H54 (cell line): ENCODE measurements around the gene EXOC4.

ENCODE experiments used
- DNase-seq: peaks from one replicate; pipeline ENCODE4 v3.0.0; 2011; ENCODE audit warnings: low spot score, mixed read lengths; ENCODE audit not compliant: insufficient read length
- FAIRE-seq: peaks from 3 replicates; lab custom pipeline; 2011; peaks lifted over from hg19 to GRCh38; lab: Jason Lieb, UNC
- POLR2A ChIP-seq: IDR thresholded peaks from 2 replicates; pipeline ENCODE4 v1.6.1; 2011; ENCODE audit warnings: low read depth, mild to moderate bottlenecking, low read length

The EXOC4 gene

GRCh38 chr7:133576612-133577168 is 323.8 kb downstream of the EXOC4 start:
- TF ChIP-seq POLR2A = no peak
- no peak for DNase-seq
- FAIRE-seq = no peak

- no peak for TF ChIP-seq POLR2A
- no peak for DNase-seq
- no peak for FAIRE-seq
These were observed 330.1 kb downstream of the EXOC4 start for GRCh38 chr7:133582766-133583523.

- TF ChIP-seq POLR2A = no peak
- FAIRE-seq (no peak), DNase-seq (no peak)
These were observed 330.8 kb downstream of the EXOC4 start for GRCh38 chr7:133583545-133584171.

DNA sequence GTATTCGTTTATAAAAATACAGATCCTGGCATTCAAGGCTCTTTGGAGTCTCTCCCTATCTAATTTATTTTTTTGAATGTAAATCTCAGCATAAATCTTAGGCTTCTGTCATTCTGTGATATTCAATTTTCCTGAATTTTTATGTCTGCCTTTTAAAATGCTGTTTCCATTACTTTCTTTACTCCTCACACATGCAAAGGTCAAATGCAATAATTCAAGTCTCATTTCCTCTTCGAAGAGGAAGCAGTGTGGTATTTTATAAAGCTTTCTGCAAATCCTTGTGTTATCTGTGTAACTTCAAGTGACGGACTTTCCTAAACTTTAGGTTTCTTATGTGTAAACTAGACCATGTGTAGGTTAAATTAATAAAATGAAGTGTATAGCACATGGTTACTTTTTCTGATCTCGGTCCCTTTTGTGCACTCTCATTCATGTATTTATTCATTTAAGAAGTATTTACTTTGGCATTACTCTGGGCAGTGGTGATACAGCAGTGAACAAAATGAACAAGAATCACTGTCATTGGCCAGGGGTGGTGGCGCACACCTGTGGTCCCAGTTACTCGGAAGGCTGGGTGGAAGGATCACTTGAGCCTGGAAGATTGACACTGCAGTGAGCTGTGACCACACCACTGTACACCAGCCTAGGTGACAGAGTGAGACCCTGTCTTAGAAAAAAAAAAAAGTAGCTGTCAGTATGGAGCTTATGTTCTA is 332.2 kb downstream of the EXOC4 start:
- no peak for TF ChIP-seq POLR2A
- no peak for DNase-seq
- no peak for FAIRE-seq

GRCh38 chr7:133586253-133586652 is 333.4 kb downstream of the EXOC4 start:
- no peak for TF ChIP-seq POLR2A
- DNase-seq (no peak), FAIRE-seq (no peak)

DNA sequence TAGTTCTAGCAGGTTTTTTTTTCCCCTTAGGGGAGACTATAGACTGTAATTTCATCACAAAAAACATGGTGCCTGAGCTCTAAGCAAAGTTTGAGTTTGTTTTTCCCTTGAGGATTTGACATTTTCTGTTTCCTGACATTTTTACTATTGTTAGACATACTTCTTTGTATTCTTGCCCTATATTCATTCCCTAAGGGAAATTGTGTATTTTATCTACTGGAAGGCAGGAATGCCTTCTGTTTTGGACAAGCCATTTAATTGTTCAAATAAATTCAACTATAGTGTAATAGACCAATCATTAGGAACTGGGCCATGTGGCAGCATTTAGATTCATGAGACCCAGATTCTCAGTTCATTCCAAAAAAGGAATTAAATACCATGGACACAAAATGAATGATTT is 335.0 kb downstream of the EXOC4 start:
- DNase-seq (no peak), FAIRE-seq (no peak)
- no peak for TF ChIP-seq POLR2A

GRCh38 chr7:133590795-133591194 is 337.9 kb downstream of the EXOC4 start:
- no peak for TF ChIP-seq POLR2A
- FAIRE-seq = no peak
- DNase-seq = no peak

GRCh38 chr7:133591704-133592340 is 338.9 kb downstream of the EXOC4 start:
- DNase-seq (no peak), FAIRE-seq (no peak)
- no peak for TF ChIP-seq POLR2A

DNA sequence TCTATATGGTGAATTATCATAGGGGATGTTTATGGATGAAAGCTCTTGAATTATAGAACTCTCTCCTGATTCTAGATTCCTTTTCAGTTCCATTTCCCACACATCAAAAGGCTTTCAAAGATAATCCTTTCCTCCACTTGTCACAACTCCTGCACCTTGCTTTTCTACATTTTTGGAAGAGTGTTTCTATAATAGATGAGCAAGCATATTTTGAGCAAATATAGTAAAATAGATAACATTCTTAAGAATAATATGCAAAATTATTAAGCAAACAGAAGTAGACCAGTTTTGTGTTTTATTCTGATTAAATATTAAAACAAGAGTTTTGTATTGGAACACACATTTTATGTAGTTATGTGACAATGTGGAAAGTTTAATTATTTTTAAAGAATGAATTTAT is 340.7 kb downstream of the EXOC4 start:
- TF ChIP-seq POLR2A = no peak
- no peak for DNase-seq
- no peak for FAIRE-seq

- TF ChIP-seq POLR2A = no peak
- no peak for FAIRE-seq
- DNase-seq = no peak
These were observed 348.7 kb downstream of the EXOC4 start for GRCh38 chr7:133601617-133602016.

DNA sequence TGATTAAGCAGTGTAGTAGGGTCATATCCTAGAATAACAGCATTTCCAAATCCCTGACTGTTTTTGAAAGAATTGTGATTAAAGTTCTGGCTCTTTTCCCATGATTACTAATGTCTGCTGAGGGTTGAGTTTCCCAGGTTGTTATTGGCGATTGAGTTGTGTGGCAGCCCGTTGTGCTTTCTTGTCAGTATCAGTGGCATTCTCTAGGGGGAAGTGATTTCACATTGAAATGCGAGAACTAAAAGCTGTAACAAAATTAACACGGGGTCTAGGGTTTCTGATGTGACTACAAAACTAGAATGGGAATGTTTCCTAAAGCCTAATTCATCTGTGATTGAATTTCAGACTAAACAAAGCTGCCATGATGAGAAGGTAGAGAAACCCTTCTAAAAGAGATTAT is 349.4 kb downstream of the EXOC4 start:
- FAIRE-seq (no peak), DNase-seq (no peak)
- TF ChIP-seq POLR2A = no peak

- no peak for FAIRE-seq
- DNase-seq = no peak
- no peak for TF ChIP-seq POLR2A
These were observed 354.1 kb downstream of the EXOC4 start for GRCh38 chr7:133606991-133607390.

DNA sequence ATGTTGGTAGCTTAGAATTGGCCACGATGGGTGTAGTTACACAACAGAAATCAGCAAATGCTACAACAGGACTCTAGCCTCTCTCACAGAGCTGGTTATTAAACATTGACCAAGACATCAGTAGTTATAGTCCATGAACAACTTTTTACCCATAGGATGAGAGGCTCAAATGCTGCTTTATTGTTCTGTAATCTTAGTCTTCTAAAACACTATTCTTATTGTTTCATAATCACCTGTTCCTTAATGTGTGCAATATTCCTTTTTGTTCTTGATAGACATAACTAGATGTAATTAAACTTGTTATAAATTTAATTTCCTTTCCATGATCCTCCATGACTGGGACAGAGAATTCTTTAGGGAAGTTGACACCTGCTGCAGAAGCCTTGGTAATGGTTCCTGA is 356.9 kb downstream of the EXOC4 start:
- TF ChIP-seq POLR2A = no peak
- no peak for DNase-seq
- FAIRE-seq = no peak

- TF ChIP-seq POLR2A = no peak
- DNase-seq = no peak
- no peak for FAIRE-seq
These were observed 359.1 kb downstream of the EXOC4 start for GRCh38 chr7:133611955-133612354.
